ENCODE measurements around the gene FBRSL1. TPM values are rescaled to one million over a fixed set of nuclear protein-coding genes. Genes with fewer than 3 reads are reported as not detected.

FBRSL1 gene
- polyA plus RNA-seq, 3 donors: 0.39 to 28.7 (median 0.74) TPM

GRCh38 chr12:132543298-132544079 is 53.5 kb downstream of the FBRSL1 start:
- TF ChIP-seq CTCF (IDR thresholded peaks at IDR 0.05): no peak
- intact Hi-C loops (cut with micrococcal nuclease): no loop called here
- Histone ChIP-seq H2AFZ (ENCODE audit: insufficient read depth, low read depth, low read length, poor library complexity, severe bottlenecking) (no peak overlapping the region), H3K4me1 (ENCODE audit: control insufficient read depth in 1 of 2, insufficient read depth in 2 of 2, low read length in 2 of 2) (no peaks in the 10 kb centered on the region), H3K9ac (ENCODE audit: insufficient read depth, low read length, poor library complexity, severe bottlenecking) (no peak overlapping the region), H3K27ac (ENCODE audit: low read depth in 1 of 2, low read length in 2 of 2) (no peak overlapping the region), H3K4me3 (replicated peaks in 1 of 3; ENCODE audit: low read depth in 2 of 3, low read length in 3 of 3) (no peak overlapping the region), H3K27me3 (ENCODE audit: control insufficient read depth in 2 of 2, insufficient read depth in 2 of 2, low read length in 2 of 2) (no peaks in the 10 kb centered on the region), H3K79me2 (ENCODE audit: insufficient read depth, low read length) (no peaks in the 10 kb centered on the region), H3K36me3 (replicated peaks in 1 of 2; ENCODE audit: control insufficient read depth in 1 of 2, insufficient read depth in 2 of 2, low read length in 2 of 2) (peaks cover 0 to 8% of the 10 kb centered on the region in 2 donors), H3K4me2 (replicated peaks; ENCODE audit: extremely low read depth, low read length, poor library complexity, severe bottlenecking) (no peak overlapping the region), H4K20me1 (ENCODE audit: insufficient read depth, low read length) (peaks cover 86% of the 10 kb centered on the region), H3K9me3 (replicated peaks in 1 of 2; ENCODE audit: control insufficient read depth in 1 of 2, insufficient read depth in 1 of 2, low read length in 2 of 2) (no peaks in the 10 kb centered on the region)
- 84% methylated on average over 22 of the region's 27 CpGs for WGBS (ENCODE audit: insufficient coverage)
- Mint-ChIP-seq H3K27me3 (ENCODE audit: low read depth in 3 of 3) (peaks cover 2% of the 10 kb centered on the region in 3 donors), H3K4me1 (no peaks in the 10 kb centered on the region), H3K4me3 (no peak overlapping the region), H3K36me3 (peaks cover 4 to 12% of the 10 kb centered on the region in 2 donors), H3K27ac (no peak overlapping the region), H3K9me3 (no peaks in the 10 kb centered on the region)
- DNase-seq: no peak

GRCh38 chr12:132544080-132544397 is 54.1 kb downstream of the FBRSL1 start:
- no peak overlapping the region for H2AFZ ChIP-seq (ENCODE audit: insufficient read depth, low read depth, low read length, poor library complexity, severe bottlenecking)
- WGBS (ENCODE audit: insufficient coverage): 97% methylated on average over 10 of the region's 12 CpGs
- no peak overlapping the region for H3K9ac ChIP-seq (ENCODE audit: insufficient read depth, low read length, poor library complexity, severe bottlenecking)
- peaks cover 86% of the 10 kb centered on the region for H4K20me1 ChIP-seq (ENCODE audit: insufficient read depth, low read length)
- Mint-ChIP-seq H3K9me3 (no peaks in the 10 kb centered on the region), H3K4me3 (no peak overlapping the region), H3K27me3 (ENCODE audit: low read depth in 3 of 3) (peaks cover 2% of the 10 kb centered on the region in 3 donors), H3K36me3 (peaks cover 7 to 16% of the 10 kb centered on the region in 2 donors), H3K4me1 (no peaks in the 10 kb centered on the region), H3K27ac (no peak overlapping the region)
- H3K79me2 ChIP-seq (ENCODE audit: insufficient read depth, low read length): no peaks in the 10 kb centered on the region
- no peak for TF ChIP-seq CTCF (IDR thresholded peaks at IDR 0.05)
- intact Hi-C loops (cut with micrococcal nuclease): no loop called here
- no peaks in the 10 kb centered on the region for H3K4me1 ChIP-seq (ENCODE audit: control insufficient read depth in 1 of 2, insufficient read depth in 2 of 2, low read length in 2 of 2)
- H3K4me3 ChIP-seq (replicated peaks in 1 of 3; ENCODE audit: low read depth in 2 of 3, low read length in 3 of 3): no peak overlapping the region
- no peaks in the 10 kb centered on the region for H3K9me3 ChIP-seq (replicated peaks in 1 of 2; ENCODE audit: control insufficient read depth in 1 of 2, insufficient read depth in 1 of 2, low read length in 2 of 2)
- H3K27me3 ChIP-seq (ENCODE audit: control insufficient read depth in 2 of 2, insufficient read depth in 2 of 2, low read length in 2 of 2): no peaks in the 10 kb centered on the region
- no peak overlapping the region for H3K4me2 ChIP-seq (replicated peaks; ENCODE audit: extremely low read depth, low read length, poor library complexity, severe bottlenecking)
- H3K27ac ChIP-seq (ENCODE audit: low read depth in 1 of 2, low read length in 2 of 2): no peak overlapping the region
- DNase-seq: no peak
- peaks cover 0 to 10% of the 10 kb centered on the region in 2 donors for H3K36me3 ChIP-seq (replicated peaks in 1 of 2; ENCODE audit: control insufficient read depth in 1 of 2, insufficient read depth in 2 of 2, low read length in 2 of 2)
